ENCODE data around the gene SLC30A10. TPM values are rescaled to one million over a fixed set of nuclear protein-coding genes. Genes with fewer than 3 reads are reported as not detected.
A peak's percentile ranks its signal among the peaks of the same experiment; 100 is the strongest.

The SLC30A10 gene
- total and polyA plus RNA-seq, 12 donors: 0.15 to 0.56 (median 0.23) TPM; not detected in 4

- Histone ChIP-seq H3K36me3 (no peaks in the 10 kb centered on the region), H3K4me1 (no peaks in the 10 kb centered on the region), H3K9me3 (no peaks in the 10 kb centered on the region), H3K27me3 (peaks cover 0 to 4% (median 0%) of the 10 kb centered on the region in 7 donors), H3K4me3 (no peak overlapping the region), H3K27ac (no peak overlapping the region)
- intact Hi-C loops (cut with DNase I): no loop called here
- TF ChIP-seq, protein P1, sequence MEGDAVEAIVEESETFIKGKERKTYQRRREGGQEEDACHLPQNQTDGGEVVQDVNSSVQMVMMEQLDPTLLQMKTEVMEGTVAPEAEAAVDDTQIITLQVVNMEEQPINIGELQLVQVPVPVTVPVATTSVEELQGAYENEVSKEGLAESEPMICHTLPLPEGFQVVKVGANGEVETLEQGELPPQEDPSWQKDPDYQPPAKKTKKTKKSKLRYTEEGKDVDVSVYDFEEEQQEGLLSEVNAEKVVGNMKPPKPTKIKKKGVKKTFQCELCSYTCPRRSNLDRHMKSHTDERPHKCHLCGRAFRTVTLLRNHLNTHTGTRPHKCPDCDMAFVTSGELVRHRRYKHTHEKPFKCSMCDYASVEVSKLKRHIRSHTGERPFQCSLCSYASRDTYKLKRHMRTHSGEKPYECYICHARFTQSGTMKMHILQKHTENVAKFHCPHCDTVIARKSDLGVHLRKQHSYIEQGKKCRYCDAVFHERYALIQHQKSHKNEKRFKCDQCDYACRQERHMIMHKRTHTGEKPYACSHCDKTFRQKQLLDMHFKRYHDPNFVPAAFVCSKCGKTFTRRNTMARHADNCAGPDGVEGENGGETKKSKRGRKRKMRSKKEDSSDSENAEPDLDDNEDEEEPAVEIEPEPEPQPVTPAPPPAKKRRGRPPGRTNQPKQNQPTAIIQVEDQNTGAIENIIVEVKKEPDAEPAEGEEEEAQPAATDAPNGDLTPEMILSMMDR (IDR thresholded peaks at IDR 0.05): no peak
- DNase-seq: no peak
- no peak for ATAC-seq
- WGBS, 2 donors: 79 to 89% methylated on average over 5 of the region's 5 CpGs
Observed at GRCh38 chr1:219903353-219903871, 24.9 kb downstream of the SLC30A10 start.

DNA sequence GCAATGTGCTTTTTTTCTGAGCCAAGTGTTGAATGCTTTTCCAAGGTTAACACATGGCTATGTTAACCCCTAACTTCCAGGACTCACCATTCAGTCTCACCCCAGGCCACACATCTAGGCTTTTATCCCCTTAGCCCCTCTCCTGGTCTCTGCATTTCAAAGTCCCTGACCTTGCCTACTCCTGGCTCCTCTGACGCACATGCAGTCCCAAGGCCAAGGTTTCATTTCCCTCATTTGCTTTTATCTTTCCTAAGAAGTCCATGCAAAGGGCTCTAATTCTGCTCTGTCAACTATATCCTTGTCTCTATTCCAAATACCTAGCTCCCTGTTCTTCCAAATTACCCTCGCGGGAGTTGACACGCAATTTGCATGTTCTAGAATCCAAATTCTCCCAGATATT is 25.4 kb downstream of the SLC30A10 start:
- intact Hi-C loops (cut with DNase I): no loop called here
- WGBS, 2 donors: 87 to 91% methylated on average over 4 of the region's 4 CpGs
- Histone ChIP-seq H3K4me3 (no peak overlapping the region), H3K27me3 (peaks cover 0 to 4% (median 0%) of the 10 kb centered on the region in 7 donors), H3K4me1 (no peaks in the 10 kb centered on the region), H3K27ac (no peak overlapping the region), H3K9me3 (no peaks in the 10 kb centered on the region), H3K36me3 (no peaks in the 10 kb centered on the region)
- no peak for DNase-seq
- TF ChIP-seq, protein P1 (IDR thresholded peaks at IDR 0.05): no peak
- ATAC-seq: no peak

DNA sequence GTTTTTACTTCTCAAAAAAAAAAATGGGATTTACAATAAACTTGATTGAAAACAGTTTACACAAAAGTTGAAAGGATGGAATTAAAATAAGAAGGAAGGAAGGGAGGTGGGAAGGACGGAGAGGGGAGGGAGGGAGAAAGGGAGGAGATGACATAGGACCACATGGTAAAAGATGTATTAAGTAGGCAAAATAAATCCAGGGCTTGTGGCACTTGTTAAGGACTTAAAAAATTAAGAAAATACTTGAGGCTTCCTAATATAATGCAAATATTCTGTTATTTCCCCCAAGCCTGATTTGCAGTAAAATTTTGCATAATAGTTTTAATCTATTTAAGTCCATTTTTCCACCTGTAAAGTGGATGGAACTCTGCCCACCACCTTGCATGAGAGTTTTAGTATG is 27.5 kb downstream of the SLC30A10 start:
- TF ChIP-seq, protein P1 (IDR thresholded peaks at IDR 0.05): no peak
- DNase-seq (no peak), ATAC-seq (no peak)
- Histone ChIP-seq H3K36me3 (no peaks in the 10 kb centered on the region), H3K27ac (peak overlapping the region in 1 of 10 donors; percentile 16), H3K9me3 (no peaks in the 10 kb centered on the region), H3K27me3 (peaks cover 0 to 4% (median 0%) of the 10 kb centered on the region in 7 donors), H3K4me1 (no peaks in the 10 kb centered on the region), H3K4me3 (no peak overlapping the region)
- 50 to 57% methylated on average over 1 of the region's 1 CpG for WGBS, 2 donors
- intact Hi-C loops (cut with DNase I): no loop called here

- ATAC-seq (peak in 2 of 8 donors; percentile 59 to 61), DNase-seq (no peak)
- H3K27ac ChIP-seq: peak overlapping the region in 3 of 10 donors; percentile 2 to 21 (median 16)
- no peaks in the 10 kb centered on the region for H3K27me3 ChIP-seq
- WGBS, 2 donors: 37 to 56% methylated on average over 1 of the region's 1 CpG
- no peaks in the 10 kb centered on the region for H3K9me3 ChIP-seq
- no peaks in the 10 kb centered on the region for H3K36me3 ChIP-seq
- no peak overlapping the region for H3K4me3 ChIP-seq
- TF ChIP-seq, protein P1 (IDR thresholded peaks at IDR 0.05): no peak
- intact Hi-C loops (cut with DNase I): no loop called here
- no peaks in the 10 kb centered on the region for H3K4me1 ChIP-seq
Observed at GRCh38 chr1:219900201-219900600, 28.2 kb downstream of the SLC30A10 start.
